DOHH2 (cell line): Measurements from ENCODE around the gene KLK8.

Source experiments
- H3F3A ChIP-seq: fragments of 200-600 bp; sonication (generic), shearing (Covaris generic); 2 replicates; pipeline ENCODE4 v1.6.0; 2016; ENCODE audit warnings: antibody characterized with exemption, mild to moderate bottlenecking; ENCODE audit not compliant: control insufficient read depth, insufficient read depth
- H3K27ac ChIP-seq: fragments of 200-600 bp; sonication (generic); 2 replicates; pipeline ENCODE4 v1.5.1; 2014; ENCODE audit warnings: low read depth, mild to moderate bottlenecking, low read length, moderate library complexity
- H3K27me3 ChIP-seq: fragments of 200-600 bp; sonication (generic); 2 replicates; pipeline ENCODE4 v1.6.1; 2014; ENCODE audit warnings: mild to moderate bottlenecking, low read length, mixed read lengths; ENCODE audit not compliant: control insufficient read depth
- H3K36me3 ChIP-seq: fragments of 200-600 bp; sonication (generic); 2 replicates; pipeline ENCODE4 v1.6.1; 2014; ENCODE audit warnings: mild to moderate bottlenecking, low read length, moderate library complexity, mixed read lengths; ENCODE audit not compliant: control insufficient read depth
- H3K4me1 ChIP-seq: fragments of 200-600 bp; sonication (generic); 2 replicates; pipeline ENCODE4 v1.6.1; 2014; ENCODE audit warnings: mild to moderate bottlenecking, low read length, mixed read lengths; ENCODE audit not compliant: control insufficient read depth
- H3K4me2 ChIP-seq: fragments of 200-600 bp; sonication (generic); 2 replicates; pipeline ENCODE4 v1.6.0; 2014; ENCODE audit warnings: mild to moderate bottlenecking, low read length, moderate library complexity
- H3K4me3 ChIP-seq: fragments of 200-600 bp; sonication (generic); 2 replicates; pipeline ENCODE4 v1.5.1; 2014; ENCODE audit warnings: mild to moderate bottlenecking, low read length, mixed read lengths
- H3K79me2 ChIP-seq: fragments of 200-600 bp; sonication (generic); 2 replicates; pipeline ENCODE4 v1.6.1; 2014; ENCODE audit warnings: mild to moderate bottlenecking, low read length, mixed read lengths; ENCODE audit not compliant: control insufficient read depth
- H3K9me2 ChIP-seq: fragments of 200-600 bp; sonication (generic); replicated peaks from 2 replicates; pipeline ENCODE4 v1.6.1; 2014; ENCODE audit warnings: mild to moderate bottlenecking, low read length, mixed read lengths; ENCODE audit not compliant: control insufficient read depth
- H3K9me3 ChIP-seq: fragments of 200-600 bp; sonication (generic); 2 replicates; pipeline ENCODE4 v1.6.1; 2014; ENCODE audit warnings: antibody characterized with exemption, low read length, mixed read lengths; ENCODE audit not compliant: control insufficient read depth, insufficient read depth
- H4K20me1 ChIP-seq: fragments of 200-600 bp; sonication (generic); 2 replicates; pipeline ENCODE4 v1.6.0; 2014; ENCODE audit warnings: low read depth, mild to moderate bottlenecking, antibody characterized with exemption, low read length, moderate library complexity; ENCODE audit not compliant: control insufficient read depth, insufficient read depth
- EZH2phosphoT487 ChIP-seq: fragments of 200-600 bp; sonication (generic); IDR thresholded peaks from 2 replicates; pipeline ENCODE4 v1.6.1; 2017; ENCODE audit warnings: borderline replicate concordance, mild to moderate bottlenecking, antibody characterized with exemption, low read length, moderate library complexity, mixed read lengths
- TF ChIP-seq, protein P1 (sequence below): fragments of 200-600 bp; sonication (generic); IDR thresholded peaks from one replicate; pipeline ENCODE4 v1.5.1; 2014; ENCODE audit warnings: antibody characterized with exemption, mild to moderate bottlenecking, low read depth, low read length; ENCODE audit not compliant: poor library complexity, severe bottlenecking

Gene KLK8

DNA sequence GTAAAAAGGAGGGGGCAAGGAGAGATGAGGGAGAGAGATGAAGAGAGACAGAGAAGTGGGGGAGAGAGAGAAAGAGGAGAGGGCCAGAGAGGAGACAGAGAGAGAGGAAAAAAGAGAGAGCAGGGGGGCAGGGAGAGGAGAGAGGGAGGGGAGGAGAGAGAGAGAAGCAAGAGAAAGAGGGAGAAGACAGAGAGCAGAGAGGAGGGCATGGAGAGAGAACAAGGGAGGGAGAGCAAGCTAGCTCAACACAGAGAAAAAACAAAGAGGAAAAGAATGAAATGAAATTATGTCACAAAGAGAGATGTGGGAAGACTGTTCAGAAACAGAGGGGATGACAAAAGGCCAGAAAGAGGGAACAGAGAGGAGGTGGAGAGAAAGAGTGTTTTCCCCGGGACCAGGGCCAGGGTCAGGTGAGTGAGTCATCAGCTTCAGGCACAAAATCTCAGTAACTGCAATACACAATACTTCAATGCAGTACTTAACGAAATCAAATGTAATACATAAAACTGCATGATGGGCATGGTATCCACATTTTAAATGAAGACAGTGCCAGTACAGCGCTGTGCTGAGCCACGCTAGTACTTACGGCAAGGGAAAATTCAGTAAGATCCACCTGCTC is 22.5 kb downstream of the KLK8 start:
- Histone ChIP-seq H3K27ac (no peak overlapping the region), H3K27me3 (no peaks in the 10 kb centered on the region), H3K9me2 (no peaks in the 10 kb centered on the region), H3K36me3 (no peaks in the 10 kb centered on the region), H3K4me1 (no peaks in the 10 kb centered on the region), H3K4me3 (no peak overlapping the region), H4K20me1 (no peaks in the 10 kb centered on the region), H3K79me2 (no peaks in the 10 kb centered on the region), H3K4me2 (no peak overlapping the region), H3K9me3 (no peaks in the 10 kb centered on the region), H3F3A (no peaks in the 10 kb centered on the region)
- TF ChIP-seq, protein P1, sequence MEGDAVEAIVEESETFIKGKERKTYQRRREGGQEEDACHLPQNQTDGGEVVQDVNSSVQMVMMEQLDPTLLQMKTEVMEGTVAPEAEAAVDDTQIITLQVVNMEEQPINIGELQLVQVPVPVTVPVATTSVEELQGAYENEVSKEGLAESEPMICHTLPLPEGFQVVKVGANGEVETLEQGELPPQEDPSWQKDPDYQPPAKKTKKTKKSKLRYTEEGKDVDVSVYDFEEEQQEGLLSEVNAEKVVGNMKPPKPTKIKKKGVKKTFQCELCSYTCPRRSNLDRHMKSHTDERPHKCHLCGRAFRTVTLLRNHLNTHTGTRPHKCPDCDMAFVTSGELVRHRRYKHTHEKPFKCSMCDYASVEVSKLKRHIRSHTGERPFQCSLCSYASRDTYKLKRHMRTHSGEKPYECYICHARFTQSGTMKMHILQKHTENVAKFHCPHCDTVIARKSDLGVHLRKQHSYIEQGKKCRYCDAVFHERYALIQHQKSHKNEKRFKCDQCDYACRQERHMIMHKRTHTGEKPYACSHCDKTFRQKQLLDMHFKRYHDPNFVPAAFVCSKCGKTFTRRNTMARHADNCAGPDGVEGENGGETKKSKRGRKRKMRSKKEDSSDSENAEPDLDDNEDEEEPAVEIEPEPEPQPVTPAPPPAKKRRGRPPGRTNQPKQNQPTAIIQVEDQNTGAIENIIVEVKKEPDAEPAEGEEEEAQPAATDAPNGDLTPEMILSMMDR = no peak
- no peak for TF ChIP-seq EZH2phosphoT487

- TF ChIP-seq EZH2phosphoT487 = no peak
- TF ChIP-seq, protein P1 = no peak
- Histone ChIP-seq H4K20me1 (no peaks in the 10 kb centered on the region), H3K9me2 (no peaks in the 10 kb centered on the region), H3K4me1 (no peaks in the 10 kb centered on the region), H3K4me3 (no peak overlapping the region), H3F3A (no peaks in the 10 kb centered on the region), H3K36me3 (no peaks in the 10 kb centered on the region), H3K79me2 (no peaks in the 10 kb centered on the region), H3K27ac (no peak overlapping the region), H3K9me3 (no peaks in the 10 kb centered on the region), H3K4me2 (no peak overlapping the region), H3K27me3 (no peaks in the 10 kb centered on the region)
Measured at GRCh38 chr19:50977626-50978025, 23.8 kb downstream of the KLK8 start.

GRCh38 chr19:50975766-50976165 is 25.6 kb downstream of the KLK8 start:
- TF ChIP-seq, protein P1 = no peak
- no peak for TF ChIP-seq EZH2phosphoT487
- no peak overlapping the region for H3K4me2 ChIP-seq
- H3K79me2 ChIP-seq = no peaks in the 10 kb centered on the region
- H4K20me1 ChIP-seq = no peaks in the 10 kb centered on the region
- no peak overlapping the region for H3K4me3 ChIP-seq
- H3K9me2 ChIP-seq = no peaks in the 10 kb centered on the region
- H3K36me3 ChIP-seq = no peaks in the 10 kb centered on the region
- no peaks in the 10 kb centered on the region for H3F3A ChIP-seq
- no peaks in the 10 kb centered on the region for H3K4me1 ChIP-seq
- H3K27ac ChIP-seq = no peak overlapping the region
- no peaks in the 10 kb centered on the region for H3K27me3 ChIP-seq
- H3K9me3 ChIP-seq = no peaks in the 10 kb centered on the region
